Measurements from ENCODE around the gene TSPO2. TPM values are rescaled to one million over a fixed set of nuclear protein-coding genes. Genes with fewer than 3 reads are reported as not detected.

TSPO2 gene
- total RNA-seq, 1 experiment from 2014 or later, result not detected

DNA sequence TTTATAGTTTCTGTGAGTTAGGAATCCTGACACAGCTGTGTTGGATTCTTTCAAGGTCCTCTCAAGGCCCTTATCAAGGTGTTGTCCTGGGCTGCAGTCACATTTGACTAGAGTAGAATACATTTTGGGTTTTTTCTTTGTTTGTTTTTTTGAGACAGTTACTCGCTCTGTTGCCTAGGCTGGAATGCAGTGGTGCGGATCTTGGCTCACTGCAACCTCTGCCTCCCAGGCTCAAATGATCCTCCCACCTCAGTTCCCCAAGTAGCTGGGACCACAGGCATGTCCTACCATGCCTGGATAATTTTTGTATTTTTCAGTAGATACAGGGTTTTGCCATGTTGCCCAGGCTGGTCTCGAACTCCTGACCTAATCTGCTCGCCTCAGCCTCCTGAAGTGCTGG is 46.2 kb downstream of the TSPO2 start:
- no peak overlapping the region for H3K4me2 ChIP-seq (ENCODE audit: low read length)
- DNase-seq (ENCODE audit: low read depth, low spot score) (no peak), ATAC-seq (no peak)
- no peaks in the 10 kb centered on the region for H3K9me3 ChIP-seq (ENCODE audit: control insufficient read depth in 1 of 2, insufficient read depth in 1 of 2, low read depth in 1 of 2, low read length in 2 of 2)
- H3K4me3 ChIP-seq (replicated peaks in 1 of 2; ENCODE audit: low read depth in 1 of 2, low read length in 2 of 2), result no peak overlapping the region
- POLR2A ChIA-PET, result no interaction called here
- RAD21 ChIA-PET (ENCODE audit: low non-redundant PET in 1 of 2, low total read pairs in 2 of 2, uncharacterized antibody in 2 of 2, unreplicated experiment in 2 of 2), result no interaction called here
- BruUV-seq (replicated peaks), result no TSS peak
- H2AFZ ChIP-seq (ENCODE audit: low read depth, low read length, poor library complexity, severe bottlenecking), result no peak overlapping the region
- no peaks in the 10 kb centered on the region for H4K20me1 ChIP-seq (ENCODE audit: insufficient read depth)
- H3K9ac ChIP-seq (ENCODE audit: low read length), result no peak overlapping the region
- no peak overlapping the region for H3K27ac ChIP-seq (ENCODE audit: low read depth, low read length)
- H3K9me2 ChIP-seq (ENCODE audit: insufficient read depth), result no peaks in the 10 kb centered on the region
- TF ChIP-seq SP1 (IDR thresholded peaks at IDR 0.05; ENCODE audit: low read depth) (no peak), EGR1 (IDR thresholded peaks at IDR 0.05; ENCODE audit: low read depth) (no peak), ZNF274 (IDR thresholded peaks at IDR 0.05; ENCODE audit: low read depth, low read length) (no peak), CBX3 (IDR thresholded peaks at IDR 0.05; ENCODE audit: low read depth) (no peak), FOSL1 (IDR thresholded peaks at IDR 0.05; ENCODE audit: low read depth) (no peak), ELF1 (IDR thresholded peaks at IDR 0.05; ENCODE audit: borderline replicate concordance, low read depth) (no peak), TCF7L2 (IDR thresholded peaks at IDR 0.05; ENCODE audit: borderline replicate concordance, extremely low read depth, insufficient read depth, insufficient read length) (no peak), EZH2phosphoT487 (IDR thresholded peaks at IDR 0.05; ENCODE audit: borderline replicate concordance) (no peak), POLR2AphosphoS5 (IDR thresholded peaks at IDR 0.05; ENCODE audit: low read depth, low read length) (no peak), EZH2 (IDR thresholded peaks at IDR 0.05) (no peak), SRF (IDR thresholded peaks at IDR 0.05; ENCODE audit: low read depth) (no peak), CEBPB (IDR thresholded peaks at IDR 0.05; ENCODE audit: low read depth) (no peak), ZFX (IDR thresholded peaks at IDR 0.05) (no peak)
- TF ChIP-seq, protein P1, sequence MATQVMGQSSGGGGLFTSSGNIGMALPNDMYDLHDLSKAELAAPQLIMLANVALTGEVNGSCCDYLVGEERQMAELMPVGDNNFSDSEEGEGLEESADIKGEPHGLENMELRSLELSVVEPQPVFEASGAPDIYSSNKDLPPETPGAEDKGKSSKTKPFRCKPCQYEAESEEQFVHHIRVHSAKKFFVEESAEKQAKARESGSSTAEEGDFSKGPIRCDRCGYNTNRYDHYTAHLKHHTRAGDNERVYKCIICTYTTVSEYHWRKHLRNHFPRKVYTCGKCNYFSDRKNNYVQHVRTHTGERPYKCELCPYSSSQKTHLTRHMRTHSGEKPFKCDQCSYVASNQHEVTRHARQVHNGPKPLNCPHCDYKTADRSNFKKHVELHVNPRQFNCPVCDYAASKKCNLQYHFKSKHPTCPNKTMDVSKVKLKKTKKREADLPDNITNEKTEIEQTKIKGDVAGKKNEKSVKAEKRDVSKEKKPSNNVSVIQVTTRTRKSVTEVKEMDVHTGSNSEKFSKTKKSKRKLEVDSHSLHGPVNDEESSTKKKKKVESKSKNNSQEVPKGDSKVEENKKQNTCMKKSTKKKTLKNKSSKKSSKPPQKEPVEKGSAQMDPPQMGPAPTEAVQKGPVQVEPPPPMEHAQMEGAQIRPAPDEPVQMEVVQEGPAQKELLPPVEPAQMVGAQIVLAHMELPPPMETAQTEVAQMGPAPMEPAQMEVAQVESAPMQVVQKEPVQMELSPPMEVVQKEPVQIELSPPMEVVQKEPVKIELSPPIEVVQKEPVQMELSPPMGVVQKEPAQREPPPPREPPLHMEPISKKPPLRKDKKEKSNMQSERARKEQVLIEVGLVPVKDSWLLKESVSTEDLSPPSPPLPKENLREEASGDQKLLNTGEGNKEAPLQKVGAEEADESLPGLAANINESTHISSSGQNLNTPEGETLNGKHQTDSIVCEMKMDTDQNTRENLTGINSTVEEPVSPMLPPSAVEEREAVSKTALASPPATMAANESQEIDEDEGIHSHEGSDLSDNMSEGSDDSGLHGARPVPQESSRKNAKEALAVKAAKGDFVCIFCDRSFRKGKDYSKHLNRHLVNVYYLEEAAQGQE (IDR thresholded peaks at IDR 0.05; ENCODE audit: low read depth), result no peak
- TF ChIP-seq, protein P2, sequence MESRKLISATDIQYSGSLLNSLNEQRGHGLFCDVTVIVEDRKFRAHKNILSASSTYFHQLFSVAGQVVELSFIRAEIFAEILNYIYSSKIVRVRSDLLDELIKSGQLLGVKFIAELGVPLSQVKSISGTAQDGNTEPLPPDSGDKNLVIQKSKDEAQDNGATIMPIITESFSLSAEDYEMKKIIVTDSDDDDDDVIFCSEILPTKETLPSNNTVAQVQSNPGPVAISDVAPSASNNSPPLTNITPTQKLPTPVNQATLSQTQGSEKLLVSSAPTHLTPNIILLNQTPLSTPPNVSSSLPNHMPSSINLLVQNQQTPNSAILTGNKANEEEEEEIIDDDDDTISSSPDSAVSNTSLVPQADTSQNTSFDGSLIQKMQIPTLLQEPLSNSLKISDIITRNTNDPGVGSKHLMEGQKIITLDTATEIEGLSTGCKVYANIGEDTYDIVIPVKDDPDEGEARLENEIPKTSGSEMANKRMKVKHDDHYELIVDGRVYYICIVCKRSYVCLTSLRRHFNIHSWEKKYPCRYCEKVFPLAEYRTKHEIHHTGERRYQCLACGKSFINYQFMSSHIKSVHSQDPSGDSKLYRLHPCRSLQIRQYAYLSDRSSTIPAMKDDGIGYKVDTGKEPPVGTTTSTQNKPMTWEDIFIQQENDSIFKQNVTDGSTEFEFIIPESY (IDR thresholded peaks at IDR 0.05; ENCODE audit: extremely low read depth, insufficient replicate concordance, low read length), result no peak
- TF ChIP-seq, protein P3, sequence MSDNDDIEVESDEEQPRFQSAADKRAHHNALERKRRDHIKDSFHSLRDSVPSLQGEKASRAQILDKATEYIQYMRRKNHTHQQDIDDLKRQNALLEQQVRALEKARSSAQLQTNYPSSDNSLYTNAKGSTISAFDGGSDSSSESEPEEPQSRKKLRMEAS (IDR thresholded peaks at IDR 0.05), result no peak
- TF ChIP-seq, protein P4, sequence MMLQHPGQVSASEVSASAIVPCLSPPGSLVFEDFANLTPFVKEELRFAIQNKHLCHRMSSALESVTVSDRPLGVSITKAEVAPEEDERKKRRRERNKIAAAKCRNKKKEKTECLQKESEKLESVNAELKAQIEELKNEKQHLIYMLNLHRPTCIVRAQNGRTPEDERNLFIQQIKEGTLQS (IDR thresholded peaks at IDR 0.05), result no peak
- TF ChIP-seq, protein P5, sequence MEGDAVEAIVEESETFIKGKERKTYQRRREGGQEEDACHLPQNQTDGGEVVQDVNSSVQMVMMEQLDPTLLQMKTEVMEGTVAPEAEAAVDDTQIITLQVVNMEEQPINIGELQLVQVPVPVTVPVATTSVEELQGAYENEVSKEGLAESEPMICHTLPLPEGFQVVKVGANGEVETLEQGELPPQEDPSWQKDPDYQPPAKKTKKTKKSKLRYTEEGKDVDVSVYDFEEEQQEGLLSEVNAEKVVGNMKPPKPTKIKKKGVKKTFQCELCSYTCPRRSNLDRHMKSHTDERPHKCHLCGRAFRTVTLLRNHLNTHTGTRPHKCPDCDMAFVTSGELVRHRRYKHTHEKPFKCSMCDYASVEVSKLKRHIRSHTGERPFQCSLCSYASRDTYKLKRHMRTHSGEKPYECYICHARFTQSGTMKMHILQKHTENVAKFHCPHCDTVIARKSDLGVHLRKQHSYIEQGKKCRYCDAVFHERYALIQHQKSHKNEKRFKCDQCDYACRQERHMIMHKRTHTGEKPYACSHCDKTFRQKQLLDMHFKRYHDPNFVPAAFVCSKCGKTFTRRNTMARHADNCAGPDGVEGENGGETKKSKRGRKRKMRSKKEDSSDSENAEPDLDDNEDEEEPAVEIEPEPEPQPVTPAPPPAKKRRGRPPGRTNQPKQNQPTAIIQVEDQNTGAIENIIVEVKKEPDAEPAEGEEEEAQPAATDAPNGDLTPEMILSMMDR (IDR thresholded peaks at IDR 0.05 in 2 of 3, conservative IDR thresholded peaks at IDR 0.05 in 1 of 3; ENCODE audit: borderline replicate concordance in 1 of 3, insufficient read depth in 1 of 3, low read depth in 2 of 3, low read length in 2 of 3), result no peak
- H3K79me2 ChIP-seq (ENCODE audit: insufficient read depth, low read length), result peaks cover 21% of the 10 kb centered on the region
- CTCF ChIA-PET, result no interaction called here
- H3K27me3 ChIP-seq (ENCODE audit: insufficient read depth, low read length), result no peaks in the 10 kb centered on the region
- no peaks in the 10 kb centered on the region for H3K4me1 ChIP-seq (ENCODE audit: control insufficient read depth in 1 of 2, insufficient read depth in 2 of 2, low read length in 2 of 2)
- intact Hi-C loops (cut with micrococcal nuclease), result no loop called here
- peaks cover 34 to 51% of the 10 kb centered on the region in 2 experiments for H3K36me3 ChIP-seq (ENCODE audit: control insufficient read depth in 1 of 2, insufficient read depth in 2 of 2, low read length in 2 of 2)
